Measurements from ENCODE around the gene KCNK13. TPM values are rescaled to one million over a fixed set of nuclear protein-coding genes. Genes with fewer than 3 reads are reported as not detected.

KCNK13 gene
- total and polyA plus RNA-seq, 2 of the 13 experiments (the other 11 are each of a cell fraction or from before 2014, with no cell fraction given): 0.08 to 0.29 TPM

GRCh38 chr14:90139199-90139598, 77.4 kb downstream of the KCNK13 start:
- no peaks in the 10 kb centered on the region for H4K20me1 ChIP-seq (ENCODE audit: insufficient read depth, low read length)
- H3K9ac ChIP-seq (ENCODE audit: insufficient read depth, low read depth, low read length): no peak overlapping the region
- H3K36me3 ChIP-seq (replicated peaks in 1 of 2; ENCODE audit: control insufficient read depth in 1 of 2, insufficient read depth in 2 of 2, low read length in 2 of 2): no peaks in the 10 kb centered on the region; a peak in 1 of 5 replicates
- 3% methylated on average over 5 of the region's 6 CpGs for WGBS (ENCODE audit: low lambda C conversion rate)
- H3K27me3 ChIP-seq (ENCODE audit: control insufficient read depth in 1 of 2, insufficient read depth in 2 of 2, low read length in 2 of 2): peaks cover 0 to 23% of the 10 kb centered on the region in 2 experiments; a peak in 3 of 5 replicates
- H3K9me3 ChIP-seq (ENCODE audit: low read length): no peaks in the 10 kb centered on the region
- H2AFZ ChIP-seq (ENCODE audit: low read length): no peak overlapping the region
- no peak overlapping the region for H3K4me3 ChIP-seq (replicated peaks in 1 of 3; ENCODE audit: insufficient read depth in 1 of 3, low read depth in 2 of 3, low read length in 3 of 3)
- no peaks in the 10 kb centered on the region for H3K4me1 ChIP-seq (ENCODE audit: insufficient read depth, low read length)
- ATAC-seq (no peak), DNase-seq (ENCODE audit: low spot score) (no peak), FAIRE-seq (no peak)
- ChIA-PET CTCF (ENCODE audit: low intra/inter-chr PET ratio, low total read pairs) (no interaction called here), POLR2A (no interaction called here)
- H3K27ac ChIP-seq (ENCODE audit: extremely low read length, insufficient read depth, low read length): no peak overlapping the region
- BruUV-seq (replicated peaks): no TSS peak
- H3K79me2 ChIP-seq (ENCODE audit: insufficient read depth, low read length): no peaks in the 10 kb centered on the region
- TF ChIP-seq MED13 (CRISPR knock-in tag; IDR thresholded peaks at IDR 0.05) (no peak), REXO4 (CRISPR knock-in tag; IDR thresholded peaks at IDR 0.05; ENCODE audit: borderline replicate concordance) (no peak), EHMT2 (IDR thresholded peaks at IDR 0.05; ENCODE audit: borderline replicate concordance, low read depth, low read length) (no peak)
- in situ Hi-C loops (cut with HindIII; ENCODE audit: extremely low pct_ligation_motif_present, low pct_unique_long_range_greater_than_20kb) (no loop called here), intact Hi-C loops (cut with micrococcal nuclease; ENCODE audit: unreplicated experiment) (no loop called here)
- H3K4me2 ChIP-seq (ENCODE audit: low read depth, low read length): no peak overlapping the region

- ATAC-seq: no peak
- no peaks in the 10 kb centered on the region for H3K79me2 ChIP-seq (ENCODE audit: insufficient read depth, low read length)
- no peak for DNase-seq (ENCODE audit: low spot score)
- in situ Hi-C loops (cut with HindIII; ENCODE audit: extremely low pct_ligation_motif_present, low pct_unique_long_range_greater_than_20kb): no loop called here
- H3K36me3 ChIP-seq (replicated peaks in 1 of 2; ENCODE audit: control insufficient read depth in 1 of 2, insufficient read depth in 2 of 2, low read length in 2 of 2): no peaks in the 10 kb centered on the region; a peak in 1 of 5 replicates
- no peak for FAIRE-seq
- H3K4me1 ChIP-seq (ENCODE audit: insufficient read depth, low read length): no peaks in the 10 kb centered on the region
- no peak overlapping the region for H3K9ac ChIP-seq (ENCODE audit: insufficient read depth, low read depth, low read length)
- H3K27ac ChIP-seq (ENCODE audit: extremely low read length, insufficient read depth, low read length): no peak overlapping the region
- no peak overlapping the region for H3K4me2 ChIP-seq (ENCODE audit: low read depth, low read length)
- ChIA-PET CTCF (ENCODE audit: low intra/inter-chr PET ratio, low total read pairs) (no interaction called here), POLR2A (no interaction called here)
- intact Hi-C loops (cut with micrococcal nuclease; ENCODE audit: unreplicated experiment): no loop called here
- BruUV-seq (replicated peaks): no TSS peak
- no peak overlapping the region for H2AFZ ChIP-seq (ENCODE audit: low read length)
- H3K9me3 ChIP-seq (ENCODE audit: low read length): no peaks in the 10 kb centered on the region
- 51% methylated on average over 12 of the region's 12 CpGs for whole genome bisulfite sequencing (ENCODE audit: low lambda C conversion rate)
- no peak overlapping the region for H3K4me3 ChIP-seq (replicated peaks in 1 of 3; ENCODE audit: insufficient read depth in 1 of 3, low read depth in 2 of 3, low read length in 3 of 3)
- peaks cover 0 to 14% of the 10 kb centered on the region in 2 experiments; a peak in 2 of 5 replicates for H3K27me3 ChIP-seq (ENCODE audit: control insufficient read depth in 1 of 2, insufficient read depth in 2 of 2, low read length in 2 of 2)
- H4K20me1 ChIP-seq (ENCODE audit: insufficient read depth, low read length): no peaks in the 10 kb centered on the region
- no peak for TF ChIP-seq ZNF660 (CRISPR knock-in tag; IDR thresholded peaks at IDR 0.05; ENCODE audit: borderline replicate concordance, low read depth)
- no peak for TF ChIP-seq SAFB2 (CRISPR knock-in tag; IDR thresholded peaks at IDR 0.05; ENCODE audit: borderline replicate concordance, low read depth)
- no peak for TF ChIP-seq ZNF614 (CRISPR knock-in tag; IDR thresholded peaks at IDR 0.05; ENCODE audit: borderline replicate concordance)
- no peak for TF ChIP-seq NCOA2 (CRISPR knock-in tag; IDR thresholded peaks at IDR 0.05)
- no peak for TF ChIP-seq NCOA5 (CRISPR knock-in tag; IDR thresholded peaks at IDR 0.05)
- TF ChIP-seq HNRNPK (IDR thresholded peaks at IDR 0.05; ENCODE audit: low read depth, low read length, poor library complexity, severe bottlenecking): no peak
- TF ChIP-seq BCLAF1 (IDR thresholded peaks at IDR 0.05): no peak
- TF ChIP-seq ZNF337 (CRISPR knock-in tag; IDR thresholded peaks at IDR 0.05; ENCODE audit: borderline replicate concordance, low read depth): no peak
- TF ChIP-seq ZFYVE20 (CRISPR knock-in tag; IDR thresholded peaks at IDR 0.05; ENCODE audit: borderline replicate concordance, low read depth): no peak
- TF ChIP-seq ZNF772 (CRISPR knock-in tag; IDR thresholded peaks at IDR 0.05): no peak
- TF ChIP-seq DNMT1 (CRISPR knock-in tag; IDR thresholded peaks at IDR 0.05): no peak
- no peak for TF ChIP-seq KLF11 (CRISPR knock-in tag; IDR thresholded peaks at IDR 0.05)
- TF ChIP-seq TBL1XR1 (IDR thresholded peaks at IDR 0.05; ENCODE audit: borderline replicate concordance, low read length, partially characterized antibody): no peak
- TF ChIP-seq ZFAT (CRISPR knock-in tag; conservative IDR thresholded peaks at IDR 0.05): no peak
Observed at GRCh38 chr14:90140298-90140955, 78.6 kb downstream of the KCNK13 start.

Data from HepG2 (cell line).